HEK293 (cell line): ENCODE measurements around the gene CAPN5.

Experiments
- MYNN ChIP-seq: fragments of 450-650 bp; formaldehyde crosslinking; IDR thresholded peaks from 2 replicates; pipeline ENCODE4 v1.5.1; 2016; ENCODE audit warnings: missing biosample characterization, missing genetic modification characterization, borderline replicate concordance
- TCF7L2 ChIP-seq: IDR thresholded peaks from 2 replicates; pipeline ENCODE4 v1.6.1; 2011; ENCODE audit warnings: low read depth, mild to moderate bottlenecking, inconsistent platforms, low read length, moderate library complexity, borderline replicate concordance
- YY1 ChIP-seq: fragments of 450-650 bp; formaldehyde crosslinking; IDR thresholded peaks from 2 replicates; pipeline ENCODE4 v1.5.1; 2018; ENCODE audit warnings: missing biosample characterization, missing genetic modification characterization

DNA sequence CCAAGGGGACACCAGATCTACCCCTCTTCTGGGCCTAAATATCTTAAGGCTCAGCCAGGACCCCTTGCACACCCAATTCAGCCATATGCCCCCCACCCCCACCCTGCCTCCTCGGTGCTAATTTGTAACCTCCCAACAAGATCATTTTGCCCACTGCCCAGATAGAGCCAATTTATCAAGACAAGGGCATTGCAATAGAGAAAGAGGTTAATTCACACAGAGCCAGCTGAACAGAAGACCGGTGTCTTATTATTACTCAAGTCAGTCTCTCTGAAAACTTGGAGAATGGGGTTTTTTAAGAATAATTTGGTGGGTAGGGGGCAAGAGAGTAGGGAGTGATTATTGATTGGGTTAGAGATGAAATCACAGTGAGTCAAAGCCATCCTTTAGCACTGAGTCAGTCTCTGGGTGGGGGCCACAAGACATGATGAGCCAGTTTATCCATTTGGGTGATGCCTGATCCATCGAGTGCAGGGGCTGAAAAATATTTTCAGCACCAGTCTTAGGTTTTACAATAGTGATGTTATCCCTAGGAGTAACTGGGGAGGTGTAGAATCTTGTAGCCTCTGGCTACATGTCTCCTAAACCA lies 9.9 kb upstream of the CAPN5 start:
- TF ChIP-seq MYNN (tag by site-specific recombination) (no peak), TCF7L2 (no peak), YY1 (tag by site-specific recombination) (no peak)
